SIG-M5 treated with dmso at 0.1 percent for 504 hours (cell line): Measurements from ENCODE around the gene ME1.
"Not testable (repeated sequence)": the region's sequence is repeated elsewhere in the genome, so short reads cannot be mapped to it uniquely, and the experiment has no call there.

Source experiments
- DNase-seq: peaks from one replicate; lab custom pipeline; 2025; ENCODE audit not compliant: unreplicated experiment; lab: John Stamatoyannopoulos, UW

ME1 gene

GRCh38 chr6:83432636-83433035 lies 1.8 kb upstream of the ME1 start:
- no peak for DNase-seq

- DNase-seq, result no peak
Measured at GRCh38 chr6:83431545-83432155, 799 bp upstream of the ME1 start.

- DNase-seq, result no peak
Measured at GRCh38 chr6:83429857-83430610, 817 bp downstream of the ME1 start.

- DNase-seq, result no peak
Measured at GRCh38 chr6:83429269-83429668, 1.6 kb downstream of the ME1 start.

GRCh38 chr6:83424392-83425018 lies 6.3 kb downstream of the ME1 start:
- DNase-seq, result no peak

- peak; percentile 29 for DNase-seq
Measured at GRCh38 chr6:83417880-83418663, 12.8 kb downstream of the ME1 start.

GRCh38 chr6:83413068-83413467 lies 17.8 kb downstream of the ME1 start:
- no peak for DNase-seq

GRCh38 chr6:83411731-83412130 lies 19.1 kb downstream of the ME1 start:
- DNase-seq, result no peak

GRCh38 chr6:83403191-83403590 lies 27.7 kb downstream of the ME1 start:
- DNase-seq, result no peak

- DNase-seq, result no peak
Measured at GRCh38 chr6:83389606-83390005, 41.2 kb downstream of the ME1 start.

GRCh38 chr6:83385473-83385872 lies 45.4 kb downstream of the ME1 start:
- DNase-seq, result no peak

- no peak for DNase-seq
Measured at GRCh38 chr6:83384751-83385150, 46.1 kb downstream of the ME1 start.

- no peak for DNase-seq
Measured at GRCh38 chr6:83381949-83382348, 48.9 kb downstream of the ME1 start.

GRCh38 chr6:83378621-83379388 lies 52.0 kb downstream of the ME1 start:
- no peak for DNase-seq

GRCh38 chr6:83371423-83371822 lies 59.4 kb downstream of the ME1 start:
- DNase-seq, result no peak

GRCh38 chr6:83370567-83370966 lies 60.3 kb downstream of the ME1 start:
- DNase-seq, result no peak

GRCh38 chr6:83369692-83370091 lies 61.2 kb downstream of the ME1 start:
- DNase-seq, result no peak

GRCh38 chr6:83368577-83368976 lies 62.3 kb downstream of the ME1 start:
- no peak for DNase-seq

- DNase-seq, result no peak
Measured at GRCh38 chr6:83367104-83367503, 63.7 kb downstream of the ME1 start.

GRCh38 chr6:83365931-83366330 lies 64.9 kb downstream of the ME1 start:
- DNase-seq, result no peak

- not testable (repeated sequence) for DNase-seq
Measured at GRCh38 chr6:83362349-83362748, 68.5 kb downstream of the ME1 start.
